Lower leg skin (tissue), 4 donors: ENCODE results near the gene RBM44. TPM values are rescaled to one million over a fixed set of nuclear protein-coding genes. Genes with fewer than 3 reads are reported as not detected.
A peak's percentile ranks its signal among the peaks of the same experiment; 100 is the strongest.
"Not testable (repeated sequence)": the region's sequence is repeated elsewhere in the genome, so short reads cannot be mapped to it uniquely, and the experiment has no call there.

Source experiments
- DNase-seq, 2 donors: peaks; one replicate each; pipeline ENCODE4 v3.0.0-alpha.2; 2019; ENCODE audit warnings: low spot score in 2 of 2
- H3K4me3 ChIP-seq: fragments of 200-600 bp; sonication (generic); 2 replicates; pipeline ENCODE4 v1.5.1; 2017; ENCODE audit warnings: mild to moderate bottlenecking, low read depth; ENCODE audit not compliant: poor library complexity, severe bottlenecking
- POLR2A ChIP-seq, 2 donors: fragments of 450-650 bp; IDR thresholded peaks; one replicate each; pipeline ENCODE4 v1.6.1; 2016 to 2017; ENCODE audit warnings: antibody characterized with exemption in 2 of 2, mild to moderate bottlenecking in 1 of 2, moderate library complexity in 1 of 2
- WGBS, 2 donors: methylation state at CpG; one replicate each; pipeline ENCODE4 v1.1.5; 2018; 5-methylcytosine and 5-hydroxymethylcytosine counted together
- intact Hi-C: fragments of 100-400 bp; cut with DNase I; formaldehyde crosslinking; loops from one replicate; pipeline ENCODE4 v1.15.0; 2023; ENCODE audit warnings: low total_unique reads
- total RNA-seq, 4 donors: library from RNA; depleted of rRNA; stranded (reverse); fragments of >200 nt; gene quantifications; one replicate each; pipeline ENCODE4 v1.1.0, GENCODE V29; 2016
- TF ChIP-seq, protein P1 (sequence below), 3 donors: fragments of 450-650 bp; IDR thresholded peaks; one replicate each; pipeline ENCODE4 v1.5.1; 2016; ENCODE audit warnings: antibody characterized with exemption in 3 of 3, mild to moderate bottlenecking in 3 of 3, moderate library complexity in 2 of 3

The RBM44 gene
- total RNA-seq, 4 donors from 2014 or later, result 0.12 to 0.38 (median 0.23) TPM

DNA sequence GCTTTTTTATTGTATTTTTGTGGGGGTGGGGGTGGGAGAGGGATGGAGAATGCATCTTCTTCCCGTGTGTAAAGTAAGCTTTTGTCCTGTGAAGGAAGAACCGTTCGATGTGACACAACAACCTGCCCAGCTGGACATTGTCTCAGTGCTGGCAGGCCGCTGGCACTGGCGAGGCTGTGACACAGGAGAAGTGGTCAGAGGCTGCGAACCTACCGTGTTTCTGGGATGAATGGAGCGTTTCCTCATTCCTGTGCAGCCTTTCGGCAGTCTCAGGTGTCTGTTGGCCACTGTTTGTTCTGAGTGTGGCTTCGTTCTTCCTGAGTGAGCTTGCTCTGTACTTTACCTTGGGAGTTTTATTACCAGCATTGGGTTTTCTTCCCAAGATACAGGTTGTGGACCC is 68.9 kb downstream of the RBM44 start:
- 90 to 92% methylated on average over 10 of the region's 10 CpGs for WGBS, 2 donors
- DNase-seq, result peak in 1 of 2 donors; percentile 59
- H3K4me3 ChIP-seq, result no peak overlapping the region
- TF ChIP-seq, protein P1, sequence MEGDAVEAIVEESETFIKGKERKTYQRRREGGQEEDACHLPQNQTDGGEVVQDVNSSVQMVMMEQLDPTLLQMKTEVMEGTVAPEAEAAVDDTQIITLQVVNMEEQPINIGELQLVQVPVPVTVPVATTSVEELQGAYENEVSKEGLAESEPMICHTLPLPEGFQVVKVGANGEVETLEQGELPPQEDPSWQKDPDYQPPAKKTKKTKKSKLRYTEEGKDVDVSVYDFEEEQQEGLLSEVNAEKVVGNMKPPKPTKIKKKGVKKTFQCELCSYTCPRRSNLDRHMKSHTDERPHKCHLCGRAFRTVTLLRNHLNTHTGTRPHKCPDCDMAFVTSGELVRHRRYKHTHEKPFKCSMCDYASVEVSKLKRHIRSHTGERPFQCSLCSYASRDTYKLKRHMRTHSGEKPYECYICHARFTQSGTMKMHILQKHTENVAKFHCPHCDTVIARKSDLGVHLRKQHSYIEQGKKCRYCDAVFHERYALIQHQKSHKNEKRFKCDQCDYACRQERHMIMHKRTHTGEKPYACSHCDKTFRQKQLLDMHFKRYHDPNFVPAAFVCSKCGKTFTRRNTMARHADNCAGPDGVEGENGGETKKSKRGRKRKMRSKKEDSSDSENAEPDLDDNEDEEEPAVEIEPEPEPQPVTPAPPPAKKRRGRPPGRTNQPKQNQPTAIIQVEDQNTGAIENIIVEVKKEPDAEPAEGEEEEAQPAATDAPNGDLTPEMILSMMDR (IDR thresholded peaks at IDR 0.05), result no peak
- no peak for TF ChIP-seq POLR2A (IDR thresholded peaks at IDR 0.05)
- intact Hi-C loops, result loop anchor here (10.0 kb wide), 1 partner anchor 397 kb away; no protein-coding TSS in a partner anchor

DNA sequence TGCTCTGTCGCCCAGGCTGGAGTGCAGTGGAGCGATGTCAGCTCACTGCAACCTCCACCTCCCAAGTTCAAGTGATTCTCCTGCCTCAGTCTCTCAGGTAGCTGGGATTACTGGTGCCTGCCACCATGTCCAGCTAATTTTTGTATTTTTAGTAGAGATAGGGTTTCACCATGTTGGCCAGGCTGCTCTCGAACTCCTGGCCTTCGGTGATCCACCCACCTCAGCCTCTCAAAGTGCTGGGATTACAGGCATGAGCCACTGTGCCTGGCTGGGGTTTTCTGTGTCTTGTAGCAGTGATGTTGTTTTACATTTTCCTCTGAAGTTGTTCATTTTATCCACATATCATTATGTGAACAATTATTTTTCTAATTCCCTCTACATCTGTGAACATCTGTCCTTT is 69.5 kb downstream of the RBM44 start:
- H3K4me3 ChIP-seq, result not testable (repeated sequence)
- DNase-seq, result peak in 1 of 2 donors; percentile 67
- WGBS, 2 donors, result 88 to 95% methylated on average over 4 of the region's 4 CpGs
- intact Hi-C loops, result loop anchor here (10.0 kb wide), 1 partner anchor 397 kb away; no protein-coding TSS in a partner anchor

GRCh38 chr2:237868631-237869342 is 70.2 kb downstream of the RBM44 start:
- H3K4me3 ChIP-seq, result no peak overlapping the region
- WGBS, 2 donors, result 51 to 52% methylated on average over 22 of the region's 22 CpGs
- TF ChIP-seq, protein P1 (IDR thresholded peaks at IDR 0.05), result no peak
- no peak for TF ChIP-seq POLR2A (IDR thresholded peaks at IDR 0.05)
- DNase-seq, result peak in 1 of 2 donors; percentile 57
- intact Hi-C loops, result loop anchor here (10.0 kb wide), 1 partner anchor 396 kb away; no protein-coding TSS in a partner anchor

- DNase-seq, result peak in 1 of 2 donors; percentile 14
- intact Hi-C loops, result loop anchor here (10.0 kb wide), 2 partner anchors 375 to 395 kb away; partner anchors contain the start of gene HES6
- no peak overlapping the region for H3K4me3 ChIP-seq
- TF ChIP-seq, protein P1 (IDR thresholded peaks at IDR 0.05), result no peak
- no peak for TF ChIP-seq POLR2A (IDR thresholded peaks at IDR 0.05)
- 94% methylated on average over 21 of the region's 21 CpGs for WGBS, 2 donors
These were observed 70.9 kb downstream of the RBM44 start for GRCh38 chr2:237869343-237870102.

GRCh38 chr2:237870126-237870525 is 71.5 kb downstream of the RBM44 start:
- H3K4me3 ChIP-seq, result no peak overlapping the region
- TF ChIP-seq, protein P1 (IDR thresholded peaks at IDR 0.05), result no peak
- TF ChIP-seq POLR2A (IDR thresholded peaks at IDR 0.05), result no peak
- intact Hi-C loops, result loop anchor here (10.0 kb wide), 1 partner anchor 375 kb away; the partner anchor contains the start of gene HES6
- WGBS, 2 donors, result 81 to 93% methylated on average over 11 of the region's 11 CpGs
- DNase-seq, result peak in 1 of 2 donors; percentile 63
